ENCODE data around the gene TCHP.
A peak's percentile ranks its signal among the peaks of the same experiment; 100 is the strongest.
"Not testable (repeated sequence)": the region's sequence is repeated elsewhere in the genome, so short reads cannot be mapped to it uniquely, and the experiment has no call there.

TCHP gene

GRCh38 chr12:109893261-109893995 lies 6.6 kb upstream of the TCHP start:
- no peak for DNase-seq (ENCODE audit: low spot score)
- TF ChIP-seq CTCF (IDR thresholded peaks at IDR 0.05; ENCODE audit: extremely low read depth, insufficient read depth, missing control alignments): no peak
- in situ Hi-C loops (cut with MboI; ENCODE audit: low pct_unique_long_range_greater_than_20kb, low sequenced_read_pairs, unreplicated experiment): no loop called here

GRCh38 chr12:109894939-109895338 lies 5.1 kb upstream of the TCHP start:
- no peak for TF ChIP-seq CTCF (IDR thresholded peaks at IDR 0.05; ENCODE audit: extremely low read depth, insufficient read depth, missing control alignments)
- in situ Hi-C loops (cut with MboI; ENCODE audit: low pct_unique_long_range_greater_than_20kb, low sequenced_read_pairs, unreplicated experiment): no loop called here

GRCh38 chr12:109896188-109896587 lies 3.9 kb upstream of the TCHP start:
- in situ Hi-C loops (cut with MboI; ENCODE audit: low pct_unique_long_range_greater_than_20kb, low sequenced_read_pairs, unreplicated experiment): no loop called here
- TF ChIP-seq CTCF (IDR thresholded peaks at IDR 0.05; ENCODE audit: extremely low read depth, insufficient read depth, missing control alignments): no peak
- no peak for DNase-seq (ENCODE audit: low spot score)

More at GRCh38 chr12:109894939-109895338, 5.1 kb upstream of the TCHP start:
- DNase-seq (ENCODE audit: low spot score): no peak

- in situ Hi-C loops (cut with MboI; ENCODE audit: low pct_unique_long_range_greater_than_20kb, low sequenced_read_pairs, unreplicated experiment): no loop called here
- DNase-seq (ENCODE audit: low spot score): no peak
- no peak for TF ChIP-seq CTCF (IDR thresholded peaks at IDR 0.05; ENCODE audit: extremely low read depth, insufficient read depth, missing control alignments)
Observed at GRCh38 chr12:109897029-109897428, 3.0 kb upstream of the TCHP start.

- in situ Hi-C loops (cut with MboI; ENCODE audit: low pct_unique_long_range_greater_than_20kb, low sequenced_read_pairs, unreplicated experiment); DNase-seq (ENCODE audit: low spot score): not testable (repeated sequence)
Observed at GRCh38 chr12:109899345-109899744, 729 bp upstream of the TCHP start.

DNA sequence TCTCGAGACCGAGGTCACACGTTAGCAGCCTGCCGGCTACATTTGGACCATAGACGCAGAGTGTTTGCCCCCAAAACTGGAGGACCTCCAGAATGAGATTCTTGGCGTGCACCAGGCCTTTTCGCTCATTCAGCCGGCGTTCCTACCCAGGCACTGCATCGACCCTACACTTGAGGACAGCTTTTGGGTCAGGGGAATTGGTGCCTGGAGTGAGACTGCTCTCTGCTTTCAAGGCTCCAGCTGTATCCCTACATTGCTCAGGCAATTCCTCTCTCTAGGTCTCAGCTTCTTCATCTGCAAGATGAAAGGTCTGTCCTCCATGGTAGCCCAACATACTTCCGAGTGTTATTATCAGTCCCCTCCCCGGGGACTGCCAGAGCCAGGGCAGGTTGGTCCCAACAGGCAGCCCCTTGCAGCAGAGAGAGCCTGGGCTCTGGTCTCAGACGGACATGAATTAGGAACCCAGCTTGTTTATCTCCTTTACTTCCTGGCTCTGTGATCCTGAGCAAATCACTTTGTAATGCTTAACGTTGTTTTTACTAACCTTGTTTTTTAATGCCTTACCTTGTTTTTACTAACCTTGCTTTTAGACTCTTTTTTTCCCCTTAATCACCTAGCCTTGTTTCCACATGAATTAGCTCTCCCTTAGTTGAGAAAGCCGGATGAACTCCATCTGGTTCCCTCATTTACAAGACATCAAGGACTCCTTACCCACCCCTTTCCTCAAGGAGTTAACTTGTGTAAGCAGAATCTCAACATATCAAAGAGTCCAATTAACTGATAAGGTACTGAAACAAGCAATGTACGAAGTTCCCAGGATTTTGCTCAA lies 892 bp downstream of the TCHP start:
- DNase-seq (ENCODE audit: low spot score): peak; percentile 60
- TF ChIP-seq CTCF (IDR thresholded peaks at IDR 0.05; ENCODE audit: extremely low read depth, insufficient read depth, missing control alignments): no peak
- in situ Hi-C loops (cut with MboI; ENCODE audit: low pct_unique_long_range_greater_than_20kb, low sequenced_read_pairs, unreplicated experiment): no loop called here

- TF ChIP-seq CTCF (IDR thresholded peaks at IDR 0.05; ENCODE audit: extremely low read depth, insufficient read depth, missing control alignments): no peak
- in situ Hi-C loops (cut with MboI; ENCODE audit: low pct_unique_long_range_greater_than_20kb, low sequenced_read_pairs, unreplicated experiment): no loop called here
- DNase-seq (ENCODE audit: low spot score): no peak
Observed at GRCh38 chr12:109902891-109903418, 2.9 kb downstream of the TCHP start.
